Vagina (tissue), 2 donors: Measurements from ENCODE around the gene EFHD1.

Experiments used
- POLR2A ChIP-seq, 2 donors: fragments of 450-650 bp; IDR thresholded peaks; one replicate each; pipeline ENCODE4 v1.6.1; 2017; ENCODE audit warnings: antibody characterized with exemption in 2 of 2, mild to moderate bottlenecking in 2 of 2, moderate library complexity in 2 of 2
- POLR2AphosphoS5 ChIP-seq, 2 donors: sonication (generic); formaldehyde crosslinking; IDR thresholded peaks; one replicate each; pipeline ENCODE4 v1.9.0; 2017; ENCODE audit warnings: antibody characterized with exemption in 2 of 2, mild to moderate bottlenecking in 2 of 2, low read depth in 1 of 2; ENCODE audit not compliant: insufficient read depth in 1 of 2
- TF ChIP-seq, protein P1 (sequence below), 3 experiments: fragments of 450-650 bp in 2 of 3; fragments of 200-600 bp in 1 of 3; sonication (generic) in 1 of 3; IDR thresholded peaks; one replicate each; pipeline ENCODE4 v1.5.1; 2017 to 2019; ENCODE audit warnings: antibody characterized with exemption in 3 of 3, mild to moderate bottlenecking in 2 of 3, moderate library complexity in 2 of 3

DNA sequence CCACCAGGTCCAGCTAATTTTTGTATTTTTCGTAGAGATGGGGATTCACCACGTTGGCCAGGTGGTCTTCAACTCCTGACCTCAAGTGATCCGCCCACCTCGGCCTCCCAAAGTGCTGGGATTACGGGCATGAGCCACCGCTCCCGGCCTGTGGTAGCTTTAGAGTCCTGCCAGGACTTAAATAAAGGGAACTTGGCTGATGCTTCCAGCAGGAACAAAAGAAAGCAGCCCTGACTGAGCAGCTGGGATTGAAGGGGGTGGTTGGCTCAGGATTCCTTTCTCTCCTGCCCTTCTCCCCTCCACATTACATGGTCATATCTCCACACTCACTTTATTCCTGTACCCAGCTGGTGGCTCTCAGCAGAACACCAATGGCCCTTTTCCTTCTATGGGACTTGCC, 20.0 kb downstream of the EFHD1 start:
- TF ChIP-seq, protein P1, sequence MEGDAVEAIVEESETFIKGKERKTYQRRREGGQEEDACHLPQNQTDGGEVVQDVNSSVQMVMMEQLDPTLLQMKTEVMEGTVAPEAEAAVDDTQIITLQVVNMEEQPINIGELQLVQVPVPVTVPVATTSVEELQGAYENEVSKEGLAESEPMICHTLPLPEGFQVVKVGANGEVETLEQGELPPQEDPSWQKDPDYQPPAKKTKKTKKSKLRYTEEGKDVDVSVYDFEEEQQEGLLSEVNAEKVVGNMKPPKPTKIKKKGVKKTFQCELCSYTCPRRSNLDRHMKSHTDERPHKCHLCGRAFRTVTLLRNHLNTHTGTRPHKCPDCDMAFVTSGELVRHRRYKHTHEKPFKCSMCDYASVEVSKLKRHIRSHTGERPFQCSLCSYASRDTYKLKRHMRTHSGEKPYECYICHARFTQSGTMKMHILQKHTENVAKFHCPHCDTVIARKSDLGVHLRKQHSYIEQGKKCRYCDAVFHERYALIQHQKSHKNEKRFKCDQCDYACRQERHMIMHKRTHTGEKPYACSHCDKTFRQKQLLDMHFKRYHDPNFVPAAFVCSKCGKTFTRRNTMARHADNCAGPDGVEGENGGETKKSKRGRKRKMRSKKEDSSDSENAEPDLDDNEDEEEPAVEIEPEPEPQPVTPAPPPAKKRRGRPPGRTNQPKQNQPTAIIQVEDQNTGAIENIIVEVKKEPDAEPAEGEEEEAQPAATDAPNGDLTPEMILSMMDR (IDR thresholded peaks at IDR 0.05), result no peak
- TF ChIP-seq POLR2AphosphoS5 (IDR thresholded peaks at IDR 0.05; ENCODE audit: insufficient read depth in 1 of 2, low read depth in 1 of 2) (no peak), POLR2A (IDR thresholded peaks at IDR 0.05) (no peak)
